HEK293 (cell line): ENCODE measurements around the gene CDC37.

ENCODE experiments used
- CTCF ChIP-seq: fragments of 450-650 bp; formaldehyde crosslinking; IDR thresholded peaks from 2 replicates; pipeline ENCODE4 v1.5.1; 2016; ENCODE audit warnings: missing biosample characterization, missing genetic modification characterization
- GLI2 ChIP-seq: fragments of 450-650 bp; formaldehyde crosslinking; IDR thresholded peaks from 2 replicates; pipeline ENCODE4; 2017; ENCODE audit warnings: missing biosample characterization, missing genetic modification characterization, low read depth, borderline replicate concordance
- GLI4 ChIP-seq: fragments of 450-650 bp; formaldehyde crosslinking; IDR thresholded peaks from 2 replicates; pipeline ENCODE4 v1.5.1; 2016; ENCODE audit warnings: missing biosample characterization, missing genetic modification characterization
- PBX3 ChIP-seq: sonication (generic); formaldehyde crosslinking; IDR thresholded peaks from 2 replicates; pipeline ENCODE4 v1.8.1; 2022; ENCODE audit warnings: mild to moderate bottlenecking, moderate library complexity, missing genetic modification reagents
- REPIN1 ChIP-seq: fragments of 450-650 bp; formaldehyde crosslinking; IDR thresholded peaks from 2 replicates; pipeline ENCODE4 v1.5.1; 2017; ENCODE audit warnings: missing biosample characterization, missing genetic modification characterization, low read depth
- ZBTB49 ChIP-seq: fragments of 450-650 bp; formaldehyde crosslinking; IDR thresholded peaks from 2 replicates; pipeline ENCODE4 v1.5.1; 2016; ENCODE audit warnings: missing biosample characterization, missing genetic modification characterization, low read depth
- ZNF114 ChIP-seq: fragments of 450-650 bp; formaldehyde crosslinking; IDR thresholded peaks from 2 replicates; pipeline ENCODE4 v1.5.0; 2017; ENCODE audit warnings: missing biosample characterization, missing genetic modification characterization
- ZNF121 ChIP-seq: fragments of 450-650 bp; formaldehyde crosslinking; IDR thresholded peaks from 2 replicates; pipeline ENCODE4 v1.5.1; 2016; ENCODE audit warnings: missing biosample characterization, missing genetic modification characterization
- ZNF24 ChIP-seq: fragments of 450-650 bp; formaldehyde crosslinking; IDR thresholded peaks from 2 replicates; pipeline ENCODE4 v1.5.1; 2016; ENCODE audit warnings: missing biosample characterization, missing genetic modification characterization
- ZNF350 ChIP-seq: fragments of 450-650 bp; formaldehyde crosslinking; IDR thresholded peaks from 2 replicates; pipeline ENCODE4 v1.5.0; 2017; ENCODE audit warnings: missing biosample characterization, mild to moderate bottlenecking, missing genetic modification characterization
- ZNF558 ChIP-seq: fragments of 450-650 bp; formaldehyde crosslinking; IDR thresholded peaks from 2 replicates; pipeline ENCODE4 v1.5.1; 2016; ENCODE audit warnings: missing biosample characterization, missing genetic modification characterization
- ZNF791 ChIP-seq: fragments of 450-650 bp; formaldehyde crosslinking; IDR thresholded peaks from 2 replicates; pipeline ENCODE4 v1.5.1; 2016; ENCODE audit warnings: missing biosample characterization, missing genetic modification characterization
- TF ChIP-seq, protein P1 (sequence below): fragments of 450-650 bp; IDR thresholded peaks from 2 replicates; pipeline ENCODE4 v1.5.1; 2018; ENCODE audit warnings: missing biosample characterization, mild to moderate bottlenecking, missing genetic modification characterization
- TF ChIP-seq, protein P2 (sequence below): fragments of 450-650 bp; formaldehyde crosslinking; IDR thresholded peaks from 2 replicates; pipeline ENCODE4 v1.5.1; 2017; ENCODE audit warnings: missing biosample characterization, missing genetic modification characterization

DNA sequence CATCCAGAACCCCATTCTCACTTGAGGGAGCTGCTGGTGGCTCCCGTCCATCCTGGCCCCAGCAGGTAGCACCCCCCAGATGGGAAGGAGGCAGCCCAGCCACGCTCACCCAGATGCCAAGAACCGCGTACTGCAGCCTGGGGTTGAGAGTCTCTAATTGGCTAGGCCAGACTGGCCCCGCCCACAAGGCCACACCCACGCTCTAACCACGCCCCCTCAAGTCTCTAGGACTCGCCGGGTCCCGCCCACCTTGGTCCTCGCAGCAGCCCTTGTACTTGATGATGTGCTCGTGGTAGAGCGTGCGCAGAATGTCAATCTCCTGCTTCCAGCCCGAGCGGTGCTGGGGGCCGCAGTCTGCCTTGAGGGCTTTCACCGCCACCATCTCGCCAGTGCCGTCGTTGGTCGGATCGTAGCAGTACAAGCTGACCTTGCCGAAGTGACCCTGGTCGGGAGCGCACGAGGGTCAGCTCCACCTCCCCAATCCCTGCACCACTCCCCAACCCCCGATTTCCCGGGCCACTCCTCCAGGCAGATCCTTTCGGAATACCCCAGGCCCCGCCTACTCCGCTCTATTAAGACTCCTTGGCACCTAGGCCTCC lies 49.5 kb downstream of the CDC37 start:
- TF ChIP-seq CTCF (tag by site-specific recombination): no peak
- no peak for TF ChIP-seq PBX3 (CRISPR knock-in tag)
- TF ChIP-seq, protein P1, sequence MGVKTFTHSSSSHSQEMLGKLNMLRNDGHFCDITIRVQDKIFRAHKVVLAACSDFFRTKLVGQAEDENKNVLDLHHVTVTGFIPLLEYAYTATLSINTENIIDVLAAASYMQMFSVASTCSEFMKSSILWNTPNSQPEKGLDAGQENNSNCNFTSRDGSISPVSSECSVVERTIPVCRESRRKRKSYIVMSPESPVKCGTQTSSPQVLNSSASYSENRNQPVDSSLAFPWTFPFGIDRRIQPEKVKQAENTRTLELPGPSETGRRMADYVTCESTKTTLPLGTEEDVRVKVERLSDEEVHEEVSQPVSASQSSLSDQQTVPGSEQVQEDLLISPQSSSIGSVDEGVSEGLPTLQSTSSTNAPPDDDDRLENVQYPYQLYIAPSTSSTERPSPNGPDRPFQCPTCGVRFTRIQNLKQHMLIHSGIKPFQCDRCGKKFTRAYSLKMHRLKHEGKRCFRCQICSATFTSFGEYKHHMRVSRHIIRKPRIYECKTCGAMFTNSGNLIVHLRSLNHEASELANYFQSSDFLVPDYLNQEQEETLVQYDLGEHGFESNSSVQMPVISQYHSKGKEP (tag by site-specific recombination): no peak
- no peak for TF ChIP-seq ZNF558 (tag by site-specific recombination)
- no peak for TF ChIP-seq GLI4
- no peak for TF ChIP-seq GLI2 (tag by site-specific recombination)
- TF ChIP-seq REPIN1 (tag by site-specific recombination): no peak
- TF ChIP-seq ZNF791 (tag by site-specific recombination): no peak
- no peak for TF ChIP-seq ZNF114 (tag by site-specific recombination)
- no peak for TF ChIP-seq ZNF121
- no peak for TF ChIP-seq ZNF24 (tag by site-specific recombination)
- no peak for TF ChIP-seq ZBTB49 (tag by site-specific recombination)
- TF ChIP-seq, protein P2, sequence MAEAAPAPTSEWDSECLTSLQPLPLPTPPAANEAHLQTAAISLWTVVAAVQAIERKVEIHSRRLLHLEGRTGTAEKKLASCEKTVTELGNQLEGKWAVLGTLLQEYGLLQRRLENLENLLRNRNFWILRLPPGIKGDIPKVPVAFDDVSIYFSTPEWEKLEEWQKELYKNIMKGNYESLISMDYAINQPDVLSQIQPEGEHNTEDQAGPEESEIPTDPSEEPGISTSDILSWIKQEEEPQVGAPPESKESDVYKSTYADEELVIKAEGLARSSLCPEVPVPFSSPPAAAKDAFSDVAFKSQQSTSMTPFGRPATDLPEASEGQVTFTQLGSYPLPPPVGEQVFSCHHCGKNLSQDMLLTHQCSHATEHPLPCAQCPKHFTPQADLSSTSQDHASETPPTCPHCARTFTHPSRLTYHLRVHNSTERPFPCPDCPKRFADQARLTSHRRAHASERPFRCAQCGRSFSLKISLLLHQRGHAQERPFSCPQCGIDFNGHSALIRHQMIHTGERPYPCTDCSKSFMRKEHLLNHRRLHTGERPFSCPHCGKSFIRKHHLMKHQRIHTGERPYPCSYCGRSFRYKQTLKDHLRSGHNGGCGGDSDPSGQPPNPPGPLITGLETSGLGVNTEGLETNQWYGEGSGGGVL (tag by site-specific recombination): no peak
- no peak for TF ChIP-seq ZNF350 (tag by site-specific recombination)
